Activated CD8-positive, alpha-beta memory T cell treated with anti-CD3 and anti-CD28 coated beads, Interleukin-2, amount 10 ng/mL, durations not matched to agents 7 days and 5 days (primary cell): ENCODE results near the gene BTNL8. TPM values are rescaled to one million over a fixed set of nuclear protein-coding genes. Genes with fewer than 3 reads are reported as not detected.
"Not testable (repeated sequence)": the region's sequence is repeated elsewhere in the genome, so short reads cannot be mapped to it uniquely, and the experiment has no call there.

Experiments used
- ATAC-seq: fragments of 150-1000 bp; cut with Tn5 transposase; one replicate; pipeline ENCODE4 v1.10.0; 2021; ENCODE audit warnings: moderate library complexity
- CTCF ChIA-PET: fragments of 350-600 bp; sonication (Branson Sonifier 250); formaldehyde crosslinking; loops from one replicate; lab custom pipeline; 2021; ENCODE audit warnings: antibody characterized with exemption; lab: Charles Lee
- DNase-seq: peaks from one replicate; pipeline ENCODE4 v3.0.0-alpha.2; 2020
- H3K27ac Mint-ChIP-seq: one replicate; pipeline ENCODE4 v1.8.0; 2021; ENCODE audit warnings: mild to moderate bottlenecking, mixed read lengths
- H3K27me3 Mint-ChIP-seq: one replicate; pipeline ENCODE4 v1.8.0; 2021; ENCODE audit warnings: mixed read lengths
- H3K36me3 Mint-ChIP-seq: one replicate; pipeline ENCODE4 v1.8.0; 2021; ENCODE audit warnings: mild to moderate bottlenecking, mixed read lengths
- H3K4me1 Mint-ChIP-seq: one replicate; pipeline ENCODE4 v1.8.0; 2021; ENCODE audit warnings: mixed read lengths
- H3K4me3 Mint-ChIP-seq: one replicate; pipeline ENCODE4 v1.8.0; 2021; ENCODE audit warnings: mild to moderate bottlenecking, moderate library complexity, mixed read lengths
- H3K9me3 Mint-ChIP-seq: one replicate; pipeline ENCODE4 v1.8.0; 2022; ENCODE audit warnings: low read depth, mixed read lengths
- total RNA-seq, 2 experiments: library from RNA; stranded (reverse); gene quantifications; one replicate each; pipeline ENCODE4 v1.2.3, GENCODE V29; 2021

BTNL8 gene
- total RNA-seq, 2 experiments from 2014 or later: 1.7 TPM; not detected in 1

DNA sequence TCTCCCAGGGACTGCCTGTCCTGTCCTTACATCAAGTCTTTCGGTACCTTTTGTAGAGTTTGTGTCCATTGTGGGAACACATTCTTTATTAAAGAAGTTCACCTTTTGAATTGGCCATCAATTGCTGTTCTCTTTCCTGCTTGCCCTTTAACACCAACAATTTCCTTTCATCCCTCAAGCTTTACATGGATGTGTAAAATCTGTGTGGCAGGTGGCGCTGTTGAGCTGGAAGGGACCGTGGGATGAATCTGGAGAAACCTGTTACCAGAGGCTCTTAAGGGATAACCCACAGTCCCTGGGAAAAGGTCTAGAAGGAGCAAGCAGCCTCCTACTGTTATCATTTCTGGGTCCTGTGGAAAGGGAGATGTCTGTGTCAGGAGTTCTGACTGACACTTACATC, 30.0 kb upstream of the BTNL8 start:
- CTCF ChIA-PET: interaction anchor here (0.7 to 1.3 kb wide), 6 partner anchors 9 to 204 kb away, joined by 3 to 6 read pairs (median 3); no protein-coding TSS in a partner anchor
- Mint-ChIP-seq H3K4me1 (peaks cover 9% of the 10 kb centered on the region), H3K27ac (no peak overlapping the region), H3K9me3 (no peaks in the 10 kb centered on the region), H3K36me3 (no peaks in the 10 kb centered on the region), H3K4me3 (no peak overlapping the region), H3K27me3 (peaks cover 19% of the 10 kb centered on the region)
- ATAC-seq (peak; percentile 66), DNase-seq (peak; percentile 75)

DNA sequence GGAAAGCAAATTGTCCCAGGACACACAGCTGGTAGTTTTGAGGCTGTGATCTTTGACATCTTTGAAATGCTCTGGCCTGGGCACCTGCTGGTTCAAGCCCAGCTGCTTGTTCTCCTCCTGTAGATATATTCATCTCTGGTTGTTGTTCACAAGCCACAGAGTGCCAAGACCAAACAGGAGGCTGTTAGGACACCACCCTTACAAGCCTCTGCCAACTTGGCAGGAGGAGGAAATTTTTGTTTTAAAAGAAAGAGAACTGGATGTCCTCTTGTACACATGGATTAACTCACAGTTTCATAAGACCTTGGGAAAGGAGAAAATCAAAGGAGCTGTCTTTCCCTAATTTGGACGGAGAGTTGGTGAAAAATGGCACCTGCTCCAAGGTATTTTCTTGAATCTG, 29.4 kb upstream of the BTNL8 start:
- H3K27me3 Mint-ChIP-seq: peaks cover 19% of the 10 kb centered on the region
- H3K9me3 Mint-ChIP-seq: no peaks in the 10 kb centered on the region
- CTCF ChIA-PET: interaction anchor here (0.8 to 1.3 kb wide), 8 partner anchors 8 to 109 kb away, joined by 3 to 6 read pairs (median 4); partner anchors contain the start of gene ZFP62
- ATAC-seq (no peak), DNase-seq (no peak)
- H3K4me1 Mint-ChIP-seq: peaks cover 11% of the 10 kb centered on the region
- H3K27ac Mint-ChIP-seq: no peak overlapping the region
- no peaks in the 10 kb centered on the region for H3K36me3 Mint-ChIP-seq
- no peak overlapping the region for H3K4me3 Mint-ChIP-seq

DNA sequence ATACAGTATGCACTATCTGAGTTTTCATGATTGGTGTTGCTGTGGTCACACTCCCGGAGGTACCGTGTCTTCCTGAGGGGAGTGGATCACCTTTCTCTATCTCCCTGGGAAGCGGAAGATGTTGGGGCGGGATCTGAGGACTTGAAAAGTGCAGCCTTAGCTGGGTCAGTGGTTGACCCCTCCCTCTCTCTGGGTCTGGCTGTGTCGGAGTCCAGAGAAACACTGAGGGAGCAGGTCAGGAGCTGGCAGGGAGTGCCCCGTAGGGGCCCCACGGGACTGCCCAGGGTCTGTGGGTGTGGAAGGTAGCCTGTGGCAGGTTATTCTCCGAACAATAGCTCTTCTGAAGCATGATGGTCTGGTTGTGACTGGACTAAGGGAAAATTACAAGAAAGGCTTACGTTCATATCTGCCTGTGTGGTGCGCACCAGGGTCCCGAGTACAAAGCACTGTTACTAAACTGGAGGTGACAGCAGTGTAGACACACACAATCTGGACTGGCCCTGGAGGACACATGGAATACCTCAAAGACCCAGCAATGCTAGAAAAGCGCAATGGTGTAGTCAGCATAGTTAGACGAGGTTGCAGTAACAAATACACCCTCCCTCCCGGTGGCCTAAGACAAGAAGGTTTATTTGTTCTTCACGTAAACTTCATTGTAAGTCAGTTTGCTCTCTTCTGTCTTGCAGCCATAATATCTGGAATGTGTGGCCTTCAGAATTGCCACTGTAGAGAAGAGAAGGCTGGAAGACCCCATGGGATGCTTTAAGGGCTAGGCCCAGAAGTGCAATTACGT, 28.5 kb upstream of the BTNL8 start:
- ATAC-seq (no peak), DNase-seq (no peak)
- Mint-ChIP-seq H3K4me3 (no peak overlapping the region), H3K36me3 (no peaks in the 10 kb centered on the region), H3K27ac (no peak overlapping the region), H3K27me3 (peaks cover 19% of the 10 kb centered on the region), H3K4me1 (peaks cover 11% of the 10 kb centered on the region), H3K9me3 (no peaks in the 10 kb centered on the region)
- CTCF ChIA-PET: interaction anchor here (0.8 to 1.3 kb wide), 4 partner anchors 9 to 87 kb away, joined by 3 to 4 read pairs (median 4); partner anchors contain the start of gene ZFP62

DNA sequence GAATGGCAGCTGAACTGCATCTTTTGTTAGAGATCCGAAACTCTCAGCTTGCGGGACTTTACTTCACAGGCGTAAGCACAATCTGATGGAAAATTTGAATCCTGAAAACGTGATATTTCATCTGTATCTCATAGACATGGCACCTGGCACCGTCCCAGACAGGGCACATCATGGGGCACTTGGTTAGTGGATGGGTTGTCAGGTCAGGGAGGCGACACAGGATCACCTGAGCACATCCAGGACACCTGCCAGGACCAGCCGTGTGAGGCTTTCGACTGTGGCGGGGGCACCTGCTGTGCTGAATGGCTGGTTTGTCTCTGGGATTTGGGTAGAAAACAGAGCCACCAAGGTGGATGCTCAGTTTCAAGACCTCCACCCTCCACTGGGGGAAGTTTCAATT, 26.5 kb upstream of the BTNL8 start:
- no peak for ATAC-seq
- no peak for DNase-seq
- Mint-ChIP-seq H3K4me1 (peaks cover 11% of the 10 kb centered on the region), H3K27me3 (peaks cover 7% of the 10 kb centered on the region), H3K36me3 (no peaks in the 10 kb centered on the region), H3K9me3 (no peaks in the 10 kb centered on the region), H3K4me3 (no peak overlapping the region), H3K27ac (no peak overlapping the region)
- CTCF ChIA-PET: no interaction called here

DNA sequence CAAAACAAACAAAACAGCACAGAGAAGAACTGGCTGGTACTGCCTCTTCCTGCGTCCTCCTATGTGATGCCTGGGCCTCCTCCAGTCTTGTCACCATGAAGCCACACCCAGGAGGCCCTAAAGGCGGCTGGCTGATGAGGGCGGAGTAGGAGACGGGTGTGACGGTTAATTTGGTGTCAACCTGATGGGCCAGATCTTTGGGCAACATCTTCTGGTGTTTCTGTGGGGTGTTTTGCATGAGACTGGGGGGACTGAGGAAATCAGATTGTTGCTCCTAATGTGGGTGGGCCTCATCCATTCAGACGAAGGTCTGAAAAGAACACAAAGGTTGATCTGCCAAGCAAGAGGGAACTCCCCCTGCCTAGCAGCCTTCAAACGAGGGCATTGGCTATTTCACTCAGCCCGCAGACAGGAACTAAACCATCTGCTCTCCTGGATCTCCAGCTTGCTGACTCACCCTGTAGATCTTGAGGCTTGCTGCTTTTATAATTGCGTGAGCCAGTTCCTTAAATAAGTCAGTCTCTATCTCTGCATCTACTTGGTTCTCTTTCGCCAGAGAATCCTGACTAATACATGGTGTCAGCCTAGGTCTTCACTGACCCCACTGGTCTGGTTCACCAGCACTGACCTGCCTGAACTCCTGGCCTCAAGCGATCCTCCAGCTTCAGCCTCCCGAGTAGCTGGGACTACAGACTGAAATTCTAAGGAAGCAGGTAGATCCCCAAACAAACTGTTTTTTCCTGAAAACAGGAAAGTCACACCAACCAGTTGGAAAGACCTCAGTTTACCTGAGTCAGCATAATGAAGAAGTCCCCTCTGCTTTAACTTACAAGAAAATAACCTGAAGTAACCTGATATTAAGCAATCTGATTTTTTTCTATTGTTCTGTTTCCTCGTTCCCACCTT, 25.1 kb upstream of the BTNL8 start:
- H3K27me3 Mint-ChIP-seq: peaks cover 3% of the 10 kb centered on the region
- DNase-seq: peak; percentile 54
- H3K27ac Mint-ChIP-seq: peak overlapping the region; percentile 63
- CTCF ChIA-PET: interaction anchor here (0.6 kb wide), 1 partner anchor 204 kb away, joined by 3 read pairs; no protein-coding TSS in a partner anchor
- H3K36me3 Mint-ChIP-seq: no peaks in the 10 kb centered on the region
- no peaks in the 10 kb centered on the region for H3K9me3 Mint-ChIP-seq
- ATAC-seq: peak; percentile 79
- no peak overlapping the region for H3K4me3 Mint-ChIP-seq
- H3K4me1 Mint-ChIP-seq: peaks cover 10% of the 10 kb centered on the region

DNA sequence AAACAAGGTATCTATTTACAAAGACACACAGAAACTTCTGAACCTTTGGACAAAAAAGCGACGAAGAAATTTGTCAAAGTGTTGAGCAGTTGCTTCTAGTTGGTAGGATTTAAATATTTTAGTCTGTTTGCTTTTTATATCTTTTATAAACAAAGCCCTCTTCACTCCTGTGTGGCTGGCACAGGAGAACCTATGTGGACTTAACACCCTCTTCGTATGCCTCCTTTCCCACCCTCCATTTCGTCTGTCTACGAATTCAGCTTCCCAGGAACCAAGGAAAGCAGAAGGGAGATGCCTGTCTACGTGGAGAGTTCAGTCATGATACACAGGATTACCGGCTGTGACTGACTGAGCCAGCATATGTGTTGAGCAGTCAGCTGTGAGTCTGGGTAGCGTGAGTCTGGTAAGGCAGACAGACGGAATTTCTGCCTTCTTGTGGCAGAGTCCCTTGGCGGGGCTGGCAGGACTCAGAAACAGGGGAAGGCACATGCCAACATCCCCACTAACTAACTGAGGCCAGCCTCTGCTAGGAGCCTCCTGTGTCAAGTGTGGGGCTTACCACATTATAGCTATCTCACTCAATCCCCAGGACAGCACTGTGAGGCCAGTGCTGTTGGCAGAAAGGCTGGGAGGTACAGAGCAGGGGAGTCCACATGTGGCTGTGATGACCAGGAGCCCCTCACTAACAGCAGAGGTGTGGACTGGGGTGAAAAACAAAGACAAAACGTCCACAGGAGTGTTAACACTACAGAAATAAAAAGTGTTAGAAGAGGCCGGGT, 24.0 kb upstream of the BTNL8 start:
- no peaks in the 10 kb centered on the region for H3K9me3 Mint-ChIP-seq
- H3K27ac Mint-ChIP-seq: no peak overlapping the region
- peaks cover 9% of the 10 kb centered on the region for H3K4me1 Mint-ChIP-seq
- CTCF ChIA-PET: no interaction called here
- DNase-seq (no peak), ATAC-seq (no peak)
- H3K27me3 Mint-ChIP-seq: peaks cover 2% of the 10 kb centered on the region
- H3K36me3 Mint-ChIP-seq: no peaks in the 10 kb centered on the region
- H3K4me3 Mint-ChIP-seq: no peak overlapping the region

DNA sequence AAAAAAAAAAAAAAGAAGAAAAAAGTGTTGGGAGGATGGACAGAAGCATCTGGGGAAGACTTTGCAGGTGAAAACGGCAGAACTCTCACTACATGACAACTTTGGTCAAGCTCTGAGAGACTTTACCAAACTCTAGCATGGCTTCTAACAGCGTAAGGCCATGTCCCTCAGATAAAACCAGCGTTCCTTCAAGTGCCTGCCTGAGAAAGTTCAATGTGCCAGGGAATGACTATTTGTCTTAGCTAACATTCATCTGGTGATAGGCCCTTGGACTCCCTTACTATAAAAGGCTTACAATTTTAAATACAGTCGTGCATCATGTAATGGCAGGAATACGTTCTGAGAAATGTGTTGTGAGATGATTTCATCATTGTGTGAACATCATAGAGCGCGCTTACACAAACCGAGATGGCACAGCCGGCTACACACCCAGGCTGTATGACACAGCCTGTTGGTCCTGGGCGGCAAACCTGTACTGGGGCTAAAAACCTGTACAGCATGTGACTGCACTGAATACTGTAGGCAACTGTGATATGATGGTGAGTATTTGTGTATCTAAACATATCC, 23.0 kb upstream of the BTNL8 start:
- CTCF ChIA-PET: no interaction called here
- DNase-seq (no peak), ATAC-seq (no peak)
- Mint-ChIP-seq H3K36me3 (no peaks in the 10 kb centered on the region), H3K9me3 (no peaks in the 10 kb centered on the region), H3K27me3 (peaks cover 2% of the 10 kb centered on the region), H3K27ac (no peak overlapping the region), H3K4me1 (peaks cover 9% of the 10 kb centered on the region), H3K4me3 (no peak overlapping the region)

DNA sequence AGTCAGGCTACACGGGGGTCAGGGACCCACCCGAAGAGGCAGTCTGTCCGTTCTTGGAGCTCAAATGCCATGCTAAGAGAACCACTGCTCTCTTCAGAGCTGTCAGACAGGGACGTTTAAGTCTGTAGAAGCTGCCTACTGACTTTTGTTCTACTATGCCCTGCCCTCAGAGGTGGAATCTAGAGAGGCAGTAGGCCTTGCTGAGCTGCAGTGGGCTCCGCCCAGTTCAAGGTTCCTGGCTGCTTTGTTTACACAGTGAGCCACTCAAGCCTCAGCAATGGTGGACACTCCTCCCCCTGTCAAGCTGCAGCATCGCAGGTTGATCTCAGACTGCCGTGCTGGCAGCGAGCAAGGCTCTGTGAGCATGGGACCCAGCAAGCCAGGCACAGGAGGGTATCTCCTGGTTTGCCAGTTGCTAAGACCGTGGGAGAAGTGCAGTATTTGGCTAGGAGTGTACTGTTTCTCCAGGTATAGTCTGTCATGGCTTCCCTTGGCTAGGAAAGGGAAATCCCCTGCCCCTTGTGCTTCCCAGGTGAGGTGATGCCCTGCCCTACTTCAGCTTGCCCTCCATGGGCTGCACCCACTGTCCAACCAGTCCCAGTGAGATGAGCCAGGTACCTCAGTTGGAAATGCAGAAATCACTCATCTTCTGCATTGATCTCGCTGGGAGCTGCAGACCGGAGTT, 13.0 kb upstream of the BTNL8 start:
- H3K9me3 Mint-ChIP-seq, H3K36me3 Mint-ChIP-seq, H3K27ac Mint-ChIP-seq, H3K4me1 Mint-ChIP-seq, H3K4me3 Mint-ChIP-seq, ATAC-seq, DNase-seq, CTCF ChIA-PET: not testable (repeated sequence)
- H3K27me3 Mint-ChIP-seq: peaks cover 49% of the 10 kb centered on the region

DNA sequence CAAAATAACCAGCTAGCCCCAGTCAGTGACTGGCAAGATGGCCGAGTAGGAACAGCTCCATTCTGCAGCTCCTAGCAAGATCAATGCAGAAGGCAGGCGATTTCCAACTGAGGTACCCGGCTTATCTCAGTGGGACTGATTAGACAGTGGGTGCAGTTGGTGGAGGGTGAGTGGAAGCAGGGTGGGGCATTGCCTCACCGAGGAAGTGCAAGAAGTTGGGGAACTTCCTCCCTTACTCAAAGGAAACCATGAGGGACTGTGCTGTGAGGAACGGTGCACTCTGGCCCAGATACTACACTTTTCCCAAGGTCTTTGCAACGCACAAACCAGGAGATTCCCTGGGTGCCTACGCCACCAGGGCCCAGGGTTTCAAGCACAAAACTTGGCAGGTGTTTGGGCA, 9.6 kb upstream of the BTNL8 start:
- CTCF ChIA-PET: no interaction called here
- H3K9me3 Mint-ChIP-seq: peaks cover 3% of the 10 kb centered on the region
- H3K4me3 Mint-ChIP-seq: no peak overlapping the region
- H3K36me3 Mint-ChIP-seq: no peaks in the 10 kb centered on the region
- DNase-seq: no peak
- H3K4me1 Mint-ChIP-seq: no peaks in the 10 kb centered on the region
- peaks cover 52% of the 10 kb centered on the region for H3K27me3 Mint-ChIP-seq
- no peak for ATAC-seq
- H3K27ac Mint-ChIP-seq: no peak overlapping the region

DNA sequence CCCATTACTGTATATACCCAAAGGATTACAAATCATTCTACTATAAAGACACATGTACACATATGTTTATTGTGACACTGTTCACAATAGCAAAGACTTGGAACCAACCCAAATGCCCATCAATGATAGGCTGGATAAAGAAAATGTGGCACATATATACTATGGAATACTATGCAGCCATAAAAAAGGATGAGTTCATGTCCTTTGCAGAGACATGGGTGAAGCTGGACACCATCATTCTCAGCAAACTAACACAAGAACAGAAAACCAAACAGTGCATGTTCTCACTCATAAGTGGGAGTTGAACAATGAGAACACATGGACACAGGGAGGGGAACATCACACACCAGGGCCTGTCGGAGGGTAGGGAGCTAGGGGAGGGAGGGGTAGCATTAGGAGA, 3.6 kb upstream of the BTNL8 start:
- H3K4me1 Mint-ChIP-seq, H3K27ac Mint-ChIP-seq, ATAC-seq, H3K4me3 Mint-ChIP-seq, H3K36me3 Mint-ChIP-seq, H3K9me3 Mint-ChIP-seq, DNase-seq, CTCF ChIA-PET: not testable (repeated sequence)
- peaks cover 33% of the 10 kb centered on the region for H3K27me3 Mint-ChIP-seq

DNA sequence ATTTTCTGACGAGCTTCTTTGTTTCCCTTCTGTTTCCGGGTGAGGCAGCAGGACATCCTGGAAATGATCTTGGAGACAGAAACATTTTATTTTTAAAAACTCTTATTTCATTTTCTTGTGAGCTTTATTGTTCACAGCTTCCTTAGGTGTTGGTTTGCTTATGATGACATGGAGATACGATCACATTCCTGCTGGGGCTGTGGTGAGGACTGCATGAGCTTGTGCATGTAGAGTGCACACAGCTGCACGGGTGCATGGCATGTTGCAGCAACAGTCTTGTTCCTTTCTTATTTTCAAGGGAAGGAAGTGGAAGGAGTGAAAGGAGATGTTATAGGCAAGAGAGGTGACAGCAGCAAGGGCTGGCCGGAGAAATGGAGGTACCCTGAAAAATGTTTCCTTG, 1.2 kb downstream of the BTNL8 start:
- H3K27me3 Mint-ChIP-seq: no peaks in the 10 kb centered on the region
- no peak for DNase-seq
- no peaks in the 10 kb centered on the region for H3K9me3 Mint-ChIP-seq
- no peak overlapping the region for H3K4me3 Mint-ChIP-seq
- CTCF ChIA-PET: no interaction called here
- H3K4me1 Mint-ChIP-seq: no peaks in the 10 kb centered on the region
- ATAC-seq: no peak
- no peak overlapping the region for H3K27ac Mint-ChIP-seq
- H3K36me3 Mint-ChIP-seq: no peaks in the 10 kb centered on the region

DNA sequence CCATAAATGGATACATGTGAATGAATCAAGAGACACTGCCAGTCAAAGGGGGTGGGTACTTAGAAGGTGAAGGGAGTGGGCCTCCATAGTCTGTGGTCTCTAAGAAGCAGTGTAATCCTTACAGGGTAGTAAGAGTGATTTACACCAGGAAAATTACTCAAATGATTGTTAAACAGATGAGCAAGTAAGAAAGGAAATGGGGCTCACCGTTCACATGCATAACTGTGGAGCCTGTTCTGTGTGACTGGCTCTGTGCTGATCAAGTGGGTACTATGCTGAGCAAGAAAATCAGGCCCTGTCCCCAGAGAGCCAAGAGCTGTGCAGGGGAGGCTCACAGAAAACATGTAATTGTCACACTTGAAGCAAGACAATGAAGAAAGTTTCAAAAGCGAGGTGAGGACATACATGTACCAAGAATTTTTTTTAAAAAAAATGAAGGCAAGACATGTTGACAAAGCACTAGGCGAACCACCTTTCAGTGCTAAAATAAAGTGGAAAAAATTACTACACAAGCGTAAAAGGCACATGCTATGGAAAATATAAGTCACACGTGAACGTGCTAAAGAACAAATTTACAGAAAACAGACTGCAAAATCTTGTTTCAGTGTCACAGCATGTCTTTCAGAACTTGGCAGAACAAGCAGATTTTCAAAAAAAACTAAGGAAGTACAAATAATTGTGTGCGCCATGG, 2.5 kb downstream of the BTNL8 start:
- H3K9me3 Mint-ChIP-seq: no peaks in the 10 kb centered on the region
- peaks cover 3% of the 10 kb centered on the region for H3K27me3 Mint-ChIP-seq
- no peak overlapping the region for H3K27ac Mint-ChIP-seq
- no peaks in the 10 kb centered on the region for H3K4me1 Mint-ChIP-seq
- no peaks in the 10 kb centered on the region for H3K36me3 Mint-ChIP-seq
- CTCF ChIA-PET: no interaction called here
- DNase-seq: no peak
- no peak for ATAC-seq
- no peak overlapping the region for H3K4me3 Mint-ChIP-seq
